ENCODE data around the gene RYR2. TPM values are rescaled to one million over a fixed set of nuclear protein-coding genes. Genes with fewer than 3 reads are reported as not detected.

Gene RYR2
- total and polyA plus RNA-seq, 9 of the 15 experiments (the other 6 are each of a cell fraction or from before 2014, with no cell fraction given) = 0.03 to 0.42 (median 0.14) TPM

DNA sequence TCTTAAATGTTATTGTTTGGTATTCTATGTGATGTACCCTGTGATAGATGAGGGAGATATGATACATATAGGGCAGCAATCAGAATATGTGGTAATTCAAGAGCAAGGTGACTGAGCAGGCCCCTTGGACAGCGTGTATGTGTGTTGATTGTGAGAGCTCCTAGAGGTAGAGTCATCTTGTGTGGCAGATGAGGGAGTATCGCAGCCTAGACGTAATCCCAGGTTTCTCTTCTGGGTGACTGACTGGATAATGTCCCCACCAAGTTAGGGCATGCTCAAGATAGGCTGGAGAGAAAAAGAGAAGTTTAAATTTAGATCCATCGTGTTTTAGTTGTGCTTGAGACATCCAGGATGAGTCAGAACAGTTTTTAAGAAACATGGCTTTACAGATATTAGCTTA, 663.5 kb downstream of the RYR2 start (continued):
- TF ChIP-seq, protein P1, sequence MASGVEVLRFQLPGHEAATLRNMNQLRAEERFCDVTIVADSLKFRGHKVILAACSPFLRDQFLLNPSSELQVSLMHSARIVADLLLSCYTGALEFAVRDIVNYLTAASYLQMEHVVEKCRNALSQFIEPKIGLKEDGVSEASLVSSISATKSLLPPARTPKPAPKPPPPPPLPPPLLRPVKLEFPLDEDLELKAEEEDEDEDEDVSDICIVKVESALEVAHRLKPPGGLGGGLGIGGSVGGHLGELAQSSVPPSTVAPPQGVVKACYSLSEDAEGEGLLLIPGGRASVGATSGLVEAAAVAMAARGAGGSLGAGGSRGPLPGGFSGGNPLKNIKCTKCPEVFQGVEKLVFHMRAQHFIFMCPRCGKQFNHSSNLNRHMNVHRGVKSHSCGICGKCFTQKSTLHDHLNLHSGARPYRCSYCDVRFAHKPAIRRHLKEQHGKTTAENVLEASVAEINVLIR (CRISPR knock-in tag; IDR thresholded peaks at IDR 0.05) = no peak
- no peak for TF ChIP-seq HMG20B (CRISPR knock-in tag; IDR thresholded peaks at IDR 0.05)

DNA sequence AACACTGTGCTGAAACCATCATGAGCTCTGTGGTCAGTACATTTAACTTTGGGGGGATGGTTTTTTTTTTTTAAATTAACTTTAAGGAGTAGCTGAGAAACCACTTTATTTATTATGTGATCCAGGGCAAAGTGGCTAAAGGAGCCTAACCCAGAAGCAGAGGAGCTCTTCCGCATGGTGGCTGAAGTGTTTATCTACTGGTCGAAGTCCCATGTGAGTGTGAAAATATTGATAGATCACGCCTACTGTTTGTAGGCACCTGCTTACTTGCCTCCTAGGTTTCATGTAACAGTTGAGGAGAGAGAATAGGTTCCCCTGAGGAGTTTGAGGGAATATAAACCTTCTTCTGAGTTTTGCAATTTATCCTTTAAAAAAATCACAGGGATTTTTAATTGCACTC, 667.4 kb downstream of the RYR2 start:
- Histone ChIP-seq H3K4me2 (ENCODE audit: insufficient read depth, low read length) (no peak overlapping the region), H3K4me1 (replicated peaks in 1 of 2; ENCODE audit: control insufficient read depth in 2 of 2, insufficient read depth in 2 of 2, low read length in 2 of 2) (no peaks in the 10 kb centered on the region), H3K4me3 (no peak overlapping the region), H4K20me1 (replicated peaks; ENCODE audit: control insufficient read depth, insufficient read depth, low read length) (no peaks in the 10 kb centered on the region), H3K36me3 (ENCODE audit: control insufficient read depth, insufficient read depth, low read length) (no peaks in the 10 kb centered on the region), H3K27ac (ENCODE audit: extremely low read depth, low read depth, low read length) (no peak overlapping the region), H3K27me3 (ENCODE audit: control insufficient read depth in 2 of 2, insufficient read depth in 2 of 2, low read length in 2 of 2) (no peaks in the 10 kb centered on the region), H2AFZ (ENCODE audit: low read depth, low read length) (no peak overlapping the region), H3K9ac (ENCODE audit: insufficient read depth in 1 of 2, low read depth in 2 of 2, low read length in 2 of 2) (no peak overlapping the region), H3K9me1 (ENCODE audit: control insufficient read depth, insufficient read depth, low read length) (no peaks in the 10 kb centered on the region), H3K79me2 (ENCODE audit: control insufficient read depth, insufficient read depth, low read length) (no peaks in the 10 kb centered on the region), H3K9me3 (replicated peaks; ENCODE audit: control insufficient read depth, insufficient read depth, low read depth, low read length) (peaks cover 11% of the 10 kb centered on the region)
- WGBS (ENCODE audit: insufficient coverage, low coverage, missing lambda C conversion rate) = 6% methylated on average over 3 of the region's 3 CpGs
- FAIRE-seq (no peak), DNase-seq (ENCODE audit: extremely low read depth in 1 of 4, low spot score in 3 of 4) (no peak), ATAC-seq (no peak)
- intact Hi-C loops (cut with micrococcal nuclease) = no loop called here
- in situ Hi-C loops (cut with MboI) = no loop called here
- POLR2A ChIA-PET = no interaction called here
- no TSS peak for BruUV-seq (replicated peaks)
- TF ChIP-seq, protein P2, sequence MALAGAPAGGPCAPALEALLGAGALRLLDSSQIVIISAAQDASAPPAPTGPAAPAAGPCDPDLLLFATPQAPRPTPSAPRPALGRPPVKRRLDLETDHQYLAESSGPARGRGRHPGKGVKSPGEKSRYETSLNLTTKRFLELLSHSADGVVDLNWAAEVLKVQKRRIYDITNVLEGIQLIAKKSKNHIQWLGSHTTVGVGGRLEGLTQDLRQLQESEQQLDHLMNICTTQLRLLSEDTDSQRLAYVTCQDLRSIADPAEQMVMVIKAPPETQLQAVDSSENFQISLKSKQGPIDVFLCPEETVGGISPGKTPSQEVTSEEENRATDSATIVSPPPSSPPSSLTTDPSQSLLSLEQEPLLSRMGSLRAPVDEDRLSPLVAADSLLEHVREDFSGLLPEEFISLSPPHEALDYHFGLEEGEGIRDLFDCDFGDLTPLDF (CRISPR knock-in tag; IDR thresholded peaks at IDR 0.05) = no peak
- TF ChIP-seq, protein P3, sequence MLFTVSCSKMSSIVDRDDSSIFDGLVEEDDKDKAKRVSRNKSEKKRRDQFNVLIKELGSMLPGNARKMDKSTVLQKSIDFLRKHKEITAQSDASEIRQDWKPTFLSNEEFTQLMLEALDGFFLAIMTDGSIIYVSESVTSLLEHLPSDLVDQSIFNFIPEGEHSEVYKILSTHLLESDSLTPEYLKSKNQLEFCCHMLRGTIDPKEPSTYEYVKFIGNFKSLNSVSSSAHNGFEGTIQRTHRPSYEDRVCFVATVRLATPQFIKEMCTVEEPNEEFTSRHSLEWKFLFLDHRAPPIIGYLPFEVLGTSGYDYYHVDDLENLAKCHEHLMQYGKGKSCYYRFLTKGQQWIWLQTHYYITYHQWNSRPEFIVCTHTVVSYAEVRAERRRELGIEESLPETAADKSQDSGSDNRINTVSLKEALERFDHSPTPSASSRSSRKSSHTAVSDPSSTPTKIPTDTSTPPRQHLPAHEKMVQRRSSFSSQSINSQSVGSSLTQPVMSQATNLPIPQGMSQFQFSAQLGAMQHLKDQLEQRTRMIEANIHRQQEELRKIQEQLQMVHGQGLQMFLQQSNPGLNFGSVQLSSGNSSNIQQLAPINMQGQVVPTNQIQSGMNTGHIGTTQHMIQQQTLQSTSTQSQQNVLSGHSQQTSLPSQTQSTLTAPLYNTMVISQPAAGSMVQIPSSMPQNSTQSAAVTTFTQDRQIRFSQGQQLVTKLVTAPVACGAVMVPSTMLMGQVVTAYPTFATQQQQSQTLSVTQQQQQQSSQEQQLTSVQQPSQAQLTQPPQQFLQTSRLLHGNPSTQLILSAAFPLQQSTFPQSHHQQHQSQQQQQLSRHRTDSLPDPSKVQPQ (CRISPR knock-in tag; IDR thresholded peaks at IDR 0.05; ENCODE audit: borderline replicate concordance) = no peak
- TF ChIP-seq CTBP1 (IDR thresholded peaks at IDR 0.05; ENCODE audit: borderline replicate concordance) = no peak
- no peak for TF ChIP-seq ZNF324 (CRISPR knock-in tag; IDR thresholded peaks at IDR 0.05)
- TF ChIP-seq, protein P4, sequence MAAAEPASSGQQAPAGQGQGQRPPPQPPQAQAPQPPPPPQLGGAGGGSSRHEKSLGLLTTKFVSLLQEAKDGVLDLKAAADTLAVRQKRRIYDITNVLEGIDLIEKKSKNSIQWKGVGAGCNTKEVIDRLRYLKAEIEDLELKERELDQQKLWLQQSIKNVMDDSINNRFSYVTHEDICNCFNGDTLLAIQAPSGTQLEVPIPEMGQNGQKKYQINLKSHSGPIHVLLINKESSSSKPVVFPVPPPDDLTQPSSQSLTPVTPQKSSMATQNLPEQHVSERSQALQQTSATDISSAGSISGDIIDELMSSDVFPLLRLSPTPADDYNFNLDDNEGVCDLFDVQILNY (CRISPR knock-in tag; IDR thresholded peaks at IDR 0.05) = no peak
- CTCF ChIA-PET (ENCODE audit: low intra/inter-chr PET ratio) = no interaction called here
